GM23248 (cell line): Measurements from ENCODE around the gene SNX24. TPM values are rescaled to one million over a fixed set of nuclear protein-coding genes. Genes with fewer than 3 reads are reported as not detected.
A peak's percentile ranks its signal among the peaks of the same experiment; 100 is the strongest.
"Not testable (repeated sequence)": the region's sequence is repeated elsewhere in the genome, so short reads cannot be mapped to it uniquely, and the experiment has no call there.

Experiments used
- DNase-seq: peaks from one replicate; pipeline ENCODE4 v3.0.0-alpha.2; 2015
- H2AFZ ChIP-seq: fragments of 200-600 bp; sonication (generic); 2 replicates; pipeline ENCODE4 v1.6.1; 2016; ENCODE audit warnings: antibody characterized with exemption
- H3F3A ChIP-seq: fragments of 200-600 bp; sonication (generic); 2 replicates; pipeline ENCODE4 v1.6.1; 2016; ENCODE audit warnings: mild to moderate bottlenecking, antibody characterized with exemption, mixed run types; ENCODE audit not compliant: insufficient read depth
- H3K27ac ChIP-seq: fragments of 200-600 bp; sonication (generic); 2 replicates; pipeline ENCODE4 v1.5.1; 2016; ENCODE audit warnings: mild to moderate bottlenecking
- H3K27me3 ChIP-seq: fragments of 200-600 bp; sonication (generic); replicated peaks from 2 replicates; pipeline ENCODE4 v1.6.1; 2016; ENCODE audit warnings: mild to moderate bottlenecking; ENCODE audit not compliant: insufficient read depth
- H3K36me3 ChIP-seq: fragments of 200-600 bp; sonication (generic); 2 replicates; pipeline ENCODE4 v1.6.1; 2016; ENCODE audit warnings: low read depth, mild to moderate bottlenecking
- H3K4me1 ChIP-seq: fragments of 200-600 bp; sonication (generic); 2 replicates; pipeline ENCODE4 v1.6.1; 2016; ENCODE audit warnings: mild to moderate bottlenecking; ENCODE audit not compliant: insufficient read depth
- H3K4me2 ChIP-seq: fragments of 200-600 bp; sonication (generic); one replicate; pipeline ENCODE4 v1.6.1; 2016; ENCODE audit warnings: mild to moderate bottlenecking; ENCODE audit not compliant: unreplicated experiment
- H3K4me3 ChIP-seq: fragments of 200-600 bp; sonication (generic); 2 replicates; pipeline ENCODE4 v1.5.1; 2016; ENCODE audit warnings: mild to moderate bottlenecking
- H3K79me2 ChIP-seq: fragments of 200-600 bp; sonication (generic); 2 replicates; pipeline ENCODE4 v1.6.1; 2016; ENCODE audit warnings: mild to moderate bottlenecking; ENCODE audit not compliant: insufficient read depth
- H3K9ac ChIP-seq: fragments of 200-600 bp; sonication (generic); 2 replicates; pipeline ENCODE4 v1.6.1; 2016; ENCODE audit warnings: mild to moderate bottlenecking
- H3K9me2 ChIP-seq: fragments of 200-600 bp; sonication (generic); 2 replicates; pipeline ENCODE4 v1.6.1; 2016; ENCODE audit warnings: mixed run types, mild to moderate bottlenecking, moderate library complexity; ENCODE audit not compliant: insufficient read depth
- H3K9me3 ChIP-seq: fragments of 200-600 bp; sonication (generic); one replicate; pipeline ENCODE4 v1.6.1; 2017; ENCODE audit warnings: low read depth
- H4K20me1 ChIP-seq: fragments of 200-600 bp; sonication (generic); 2 replicates; pipeline ENCODE4 v1.6.0; 2016; ENCODE audit not compliant: insufficient read depth
- EZH2 ChIP-seq: fragments of 200-600 bp; sonication (generic); IDR thresholded peaks from 2 replicates; pipeline ENCODE4 v1.6.1; 2018; ENCODE audit warnings: antibody characterized with exemption, mild to moderate bottlenecking; ENCODE audit not compliant: insufficient read depth, poor library complexity, severe bottlenecking
- EZH2phosphoT487 ChIP-seq: fragments of 200-600 bp; sonication (generic); IDR thresholded peaks from 2 replicates; pipeline ENCODE4 v1.6.1; 2018; ENCODE audit warnings: antibody characterized with exemption, moderate library complexity, mild to moderate bottlenecking, low read depth; ENCODE audit not compliant: insufficient read depth
- WGBS, 2 experiments: methylation state at CpG; one replicate each; pipeline ENCODE4 v1.1.6; 2015 to 2017; ENCODE audit warnings: low lambda C conversion rate in 2 of 2, low coverage in 1 of 2; ENCODE audit errors: missing lambda C conversion rate in 2 of 2; 5-methylcytosine and 5-hydroxymethylcytosine counted together
- in situ Hi-C: fragments of 300-500 bp; cut with MboI; formaldehyde crosslinking; loops from 2 replicates; pipeline ENCODE4 v1.15.0; 2020
- polyA plus RNA-seq: library from polyadenylated mRNA; unstranded; fragments of >200 nt; fragmentation: Nextera tagmentation; extraction: Ambion mirVana; gene quantifications from 2 replicates; pipeline ENCODE4 v1.2.1, GENCODE V29; 2016
- total RNA-seq: library from RNA; depleted of rRNA; stranded (reverse); fragments of >200 nt; shearing (Covaris generic); gene quantifications from 2 replicates; pipeline ENCODE4 v1.2.3, GENCODE V29; 2014

Gene SNX24
- total and polyA plus RNA-seq, 2 experiments from 2014 or later, result 20.8 to 29.4 TPM

DNA sequence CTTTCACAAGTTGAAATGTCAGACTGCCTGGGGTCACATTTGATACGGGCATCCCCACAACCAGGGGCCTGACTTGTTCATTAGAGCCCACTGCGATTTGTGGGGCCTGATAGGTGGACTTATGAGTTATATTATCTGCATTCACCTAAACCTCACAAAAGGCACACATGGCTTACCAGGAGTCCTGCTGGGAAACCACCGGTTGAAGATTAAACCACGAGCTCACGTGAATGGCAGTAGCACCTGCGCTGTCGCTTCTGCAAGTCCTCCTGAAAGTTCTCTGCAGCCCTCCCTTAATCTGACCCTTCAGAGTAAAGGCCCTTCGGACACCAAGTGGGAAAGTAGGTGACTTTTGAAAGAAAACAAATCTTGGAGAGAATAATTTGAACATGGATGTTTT is 122.2 kb downstream of the SNX24 start:
- H3K9ac ChIP-seq, result no peak overlapping the region
- H3K79me2 ChIP-seq, result no peaks in the 10 kb centered on the region
- no peak overlapping the region for H3K27ac ChIP-seq
- no peak overlapping the region for H3K4me3 ChIP-seq
- no peak overlapping the region for H2AFZ ChIP-seq
- no peak overlapping the region for H3K4me2 ChIP-seq
- no peaks in the 10 kb centered on the region for H3K9me3 ChIP-seq
- 85 to 86% methylated on average over 8 of the region's 8 CpGs for WGBS, 2 experiments
- H3K9me2 ChIP-seq, result no peaks in the 10 kb centered on the region
- no peaks in the 10 kb centered on the region for H4K20me1 ChIP-seq
- no peaks in the 10 kb centered on the region for H3K36me3 ChIP-seq
- no peaks in the 10 kb centered on the region for H3K4me1 ChIP-seq
- no peaks in the 10 kb centered on the region for H3K27me3 ChIP-seq
- no peak for DNase-seq
- H3F3A ChIP-seq, result no peaks in the 10 kb centered on the region; the same call in 1 of the 2 replicates
- TF ChIP-seq EZH2 (no peak), EZH2phosphoT487 (no peak)
- in situ Hi-C loops, result no loop called here

- H2AFZ ChIP-seq, H3K9ac ChIP-seq, H3K79me2 ChIP-seq, H3K9me3 ChIP-seq, H3K27me3 ChIP-seq, H3K4me1 ChIP-seq, DNase-seq, H3K4me3 ChIP-seq, H3K4me2 ChIP-seq, in situ Hi-C loops, H3F3A ChIP-seq, H3K9me2 ChIP-seq, H4K20me1 ChIP-seq, H3K36me3 ChIP-seq, H3K27ac ChIP-seq: not testable (repeated sequence)
- 98 to 99% methylated on average over 6 of the region's 6 CpGs for WGBS, 2 experiments
Measured at GRCh38 chr5:122968056-122968455, 122.6 kb downstream of the SNX24 start.

DNA sequence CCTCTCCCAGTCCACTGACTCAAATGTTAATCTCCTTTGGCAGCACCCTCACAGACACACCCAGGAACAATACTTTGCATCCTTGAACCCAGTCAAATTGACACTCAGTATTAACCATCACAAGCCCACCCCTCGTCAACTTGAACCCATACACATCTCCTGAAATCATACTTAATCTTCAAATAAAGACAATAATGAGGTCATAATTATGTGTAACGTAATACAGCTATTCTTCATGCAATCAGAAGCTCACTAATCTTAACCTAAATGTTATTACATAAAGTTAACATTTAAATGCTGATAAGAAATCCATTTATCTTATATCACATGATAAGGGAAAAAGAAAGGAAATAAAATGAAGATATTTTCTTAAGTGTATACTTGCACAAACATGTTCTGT is 125.9 kb downstream of the SNX24 start:
- no peak overlapping the region for H3K27ac ChIP-seq
- H3K9ac ChIP-seq, result no peak overlapping the region
- TF ChIP-seq EZH2 (no peak), EZH2phosphoT487 (no peak)
- H3K79me2 ChIP-seq, result no peaks in the 10 kb centered on the region
- in situ Hi-C loops, result no loop called here
- no peaks in the 10 kb centered on the region for H4K20me1 ChIP-seq
- H3K4me2 ChIP-seq, result no peak overlapping the region
- no peak for DNase-seq
- H3K4me1 ChIP-seq, result peaks cover 7% of the 10 kb centered on the region; the same call in 1 of the 2 replicates
- WGBS, 2 experiments, result 97 to 98% methylated on average over 2 of the region's 2 CpGs
- no peaks in the 10 kb centered on the region for H3K9me2 ChIP-seq
- H3K36me3 ChIP-seq, result no peaks in the 10 kb centered on the region
- H3K27me3 ChIP-seq, result no peaks in the 10 kb centered on the region
- no peak overlapping the region for H3K4me3 ChIP-seq
- H3F3A ChIP-seq, result no peaks in the 10 kb centered on the region
- no peaks in the 10 kb centered on the region for H3K9me3 ChIP-seq
- no peak overlapping the region for H2AFZ ChIP-seq

DNA sequence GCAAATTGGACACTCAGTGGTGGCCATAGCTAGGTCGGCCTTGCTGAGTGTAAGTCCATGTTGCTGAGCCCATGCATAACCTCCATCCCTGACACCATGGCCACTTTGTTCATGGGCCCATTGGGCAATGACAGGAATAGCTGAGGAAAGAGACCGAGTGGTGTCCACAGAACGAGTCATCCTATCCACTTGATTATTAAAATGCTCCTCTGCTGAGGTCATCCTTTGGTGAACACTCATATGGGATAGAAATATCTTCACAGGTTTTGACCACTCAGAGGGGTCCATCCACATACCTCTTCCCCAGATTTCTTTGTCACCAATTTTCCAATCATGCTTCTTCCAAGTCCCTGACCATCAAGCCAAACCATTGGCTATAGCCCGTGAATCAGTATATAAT is 127.5 kb downstream of the SNX24 start:
- Histone ChIP-seq H3K4me1 (peaks cover 7% of the 10 kb centered on the region; the same call in 1 of the 2 replicates), H3K4me3 (no peak overlapping the region), H4K20me1 (no peaks in the 10 kb centered on the region), H3K4me2 (no peak overlapping the region), H3K9ac (no peak overlapping the region), H3K9me3 (no peaks in the 10 kb centered on the region), H3K27ac (peak overlapping the region; percentile 38; the same call in 1 of the 2 replicates), H3K36me3 (no peaks in the 10 kb centered on the region), H3K79me2 (no peaks in the 10 kb centered on the region), H3K9me2 (no peaks in the 10 kb centered on the region), H2AFZ (no peak overlapping the region), H3F3A (no peaks in the 10 kb centered on the region), H3K27me3 (no peaks in the 10 kb centered on the region)
- in situ Hi-C loops, result no loop called here
- WGBS, 2 experiments, result 61 to 62% methylated on average over 4 of the region's 4 CpGs
- no peak for TF ChIP-seq EZH2
- TF ChIP-seq EZH2phosphoT487, result no peak
- peak; percentile 73 for DNase-seq

DNA sequence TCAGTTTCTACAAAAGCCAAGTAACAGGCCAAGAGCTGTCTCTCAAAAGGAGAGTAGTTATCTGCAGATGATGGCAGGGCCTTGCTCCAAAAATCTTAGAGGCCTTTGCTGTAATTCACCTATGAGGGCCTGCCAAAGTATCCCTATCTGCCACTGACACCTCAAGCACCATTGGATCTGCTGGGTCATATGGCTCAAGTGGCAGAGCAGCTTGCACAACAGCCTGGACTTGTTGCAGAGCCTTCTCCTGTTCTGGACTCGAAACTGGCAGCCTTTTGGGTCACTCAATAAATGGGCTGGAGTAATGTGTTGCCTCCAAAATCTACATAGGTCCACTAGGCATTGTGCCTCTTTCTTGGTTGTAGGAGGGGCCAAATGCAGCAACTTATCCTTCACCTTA is 128.3 kb downstream of the SNX24 start:
- H3K79me2 ChIP-seq, H3K9me3 ChIP-seq, in situ Hi-C loops, H3K9ac ChIP-seq, H3F3A ChIP-seq, H3K36me3 ChIP-seq, H3K9me2 ChIP-seq, DNase-seq, H2AFZ ChIP-seq, H3K27me3 ChIP-seq, H3K4me1 ChIP-seq, H3K4me3 ChIP-seq, H3K4me2 ChIP-seq, H3K27ac ChIP-seq, H4K20me1 ChIP-seq: not testable (repeated sequence)
- 91 to 100% methylated on average over 1 of the region's 1 CpG for WGBS, 2 experiments

- 96 to 100% methylated on average over 3 of the region's 3 CpGs for WGBS, 2 experiments
- H3K4me1 ChIP-seq, H3K27ac ChIP-seq, H3K79me2 ChIP-seq, H3K9me2 ChIP-seq, DNase-seq, H3K9ac ChIP-seq, H3K4me3 ChIP-seq, H3K4me2 ChIP-seq, H3K36me3 ChIP-seq, H3K27me3 ChIP-seq, H3K9me3 ChIP-seq, H3F3A ChIP-seq, H2AFZ ChIP-seq, in situ Hi-C loops, H4K20me1 ChIP-seq: not testable (repeated sequence)
Measured at GRCh38 chr5:122974251-122974650, 128.8 kb downstream of the SNX24 start.
